Esophagus muscularis mucosa (tissue), 4 donors: ENCODE measurements around the gene CRISPLD2. TPM values are rescaled to one million over a fixed set of nuclear protein-coding genes. Genes with fewer than 3 reads are reported as not detected.

Experiments used
- DNase-seq: peaks from one replicate; pipeline ENCODE4 v3.0.0-alpha.2; 2017; ENCODE audit errors: extremely low spot score
- H3K27ac ChIP-seq, 4 donors: fragments of 200-600 bp; sonication (generic); replicated peaks in 1 of 4; 1 replicate in 3 of 4; 2 replicates in 1 of 4; pipeline ENCODE4 v1.5.1; 2016 to 2019; ENCODE audit warnings: mild to moderate bottlenecking in 1 of 4
- H3K27me3 ChIP-seq, 4 donors: fragments of 200-600 bp; sonication (generic); one replicate each; pipeline versions ENCODE4 v1.5.1 to v1.6.0; 2016 to 2019
- H3K36me3 ChIP-seq, 4 donors: fragments of 200-600 bp; sonication (generic); one replicate each; pipeline ENCODE4 v1.5.1; 2016 to 2019
- H3K4me1 ChIP-seq, 4 donors: fragments of 200-600 bp; sonication (generic); one replicate each; pipeline ENCODE4 v1.5.1; 2016 to 2019
- H3K4me3 ChIP-seq, 4 donors: fragments of 200-600 bp; sonication (generic); 1 replicate in 2 of 4; 2 replicates in 2 of 4; pipeline ENCODE4 v1.5.1; 2016 to 2019; ENCODE audit warnings: mild to moderate bottlenecking in 4 of 4, moderate library complexity in 1 of 4
- H3K9me3 ChIP-seq, 4 donors: fragments of 200-600 bp; sonication (generic); 1 replicate in 3 of 4; 2 replicates in 1 of 4; pipeline ENCODE4 v1.5.1; 2016 to 2019
- CTCF ChIP-seq, 3 experiments: fragments of 200-600 bp in 2 of 3; fragments of 450-650 bp in 1 of 3; sonication (generic) in 2 of 3; IDR thresholded peaks; one replicate each; pipeline ENCODE4 v1.5.1; 2017 to 2019; ENCODE audit warnings: antibody characterized with exemption in 3 of 3, mild to moderate bottlenecking in 2 of 3, moderate library complexity in 1 of 3
- EP300 ChIP-seq: sonication (generic); formaldehyde crosslinking; IDR thresholded peaks from one replicate; pipeline ENCODE4 v1.6.1; 2017; ENCODE audit warnings: antibody characterized with exemption
- POLR2A ChIP-seq: fragments of 450-650 bp; IDR thresholded peaks from one replicate; pipeline ENCODE4 v1.6.1; 2017; ENCODE audit warnings: antibody characterized with exemption, moderate library complexity, mild to moderate bottlenecking, low read depth
- POLR2AphosphoS5 ChIP-seq, 2 donors: sonication (generic); formaldehyde crosslinking; IDR thresholded peaks; one replicate each; pipeline ENCODE4 v1.6.1; 2017; ENCODE audit warnings: antibody characterized with exemption in 2 of 2
- WGBS: methylation state at CpG from one replicate; pipeline ENCODE4 v1.1.5; 2018; 5-methylcytosine and 5-hydroxymethylcytosine counted together
- intact Hi-C: fragments of 100-400 bp; cut with DNase I; formaldehyde crosslinking; loops from one replicate; pipeline ENCODE4 v1.15.1; 2023
- total RNA-seq, 4 donors: library from RNA; depleted of rRNA; stranded (reverse); fragments of >200 nt; gene quantifications; one replicate each; pipeline versions ENCODE4 v1.1.0 to v1.2.1, GENCODE V29; 2016

The CRISPLD2 gene
- total RNA-seq, 4 donors from 2014 or later = 230 to 568 (median 289) TPM

GRCh38 chr16:84878770-84879169 lies 59.0 kb downstream of the CRISPLD2 start:
- H3K27ac ChIP-seq = no peak overlapping the region
- H3K27me3 ChIP-seq = no peaks in the 10 kb centered on the region
- peaks cover 0 to 37% (median 28%) of the 10 kb centered on the region in 4 donors for H3K4me1 ChIP-seq
- intact Hi-C loops = no loop called here
- no peak overlapping the region for H3K4me3 ChIP-seq
- H3K9me3 ChIP-seq = no peaks in the 10 kb centered on the region
- peaks cover 38 to 100% (median 75%) of the 10 kb centered on the region in 4 donors for H3K36me3 ChIP-seq
- WGBS = 95% methylated on average over 5 of the region's 5 CpGs
- no peak for DNase-seq
- TF ChIP-seq POLR2AphosphoS5 (IDR thresholded peaks at IDR 0.05) (no peak), EP300 (no peak), POLR2A (no peak), CTCF (IDR thresholded peaks at IDR 0.05) (no peak)

GRCh38 chr16:84879569-84880487 lies 60.0 kb downstream of the CRISPLD2 start:
- TF ChIP-seq POLR2AphosphoS5 (IDR thresholded peaks at IDR 0.05) = no peak
- no peak for DNase-seq
- Histone ChIP-seq H3K27ac (peak overlapping the region in 3 of 4 donors; percentile 9 to 28 (median 13)), H3K36me3 (peaks cover 28 to 100% (median 76%) of the 10 kb centered on the region in 4 donors), H3K4me1 (peaks cover 3 to 41% (median 33%) of the 10 kb centered on the region in 4 donors), H3K4me3 (no peak overlapping the region), H3K27me3 (no peaks in the 10 kb centered on the region), H3K9me3 (no peaks in the 10 kb centered on the region)
- 81% methylated on average over 11 of the region's 11 CpGs for WGBS
- intact Hi-C loops = no loop called here

GRCh38 chr16:84881702-84882521 lies 62.1 kb downstream of the CRISPLD2 start:
- 63% methylated on average over 8 of the region's 8 CpGs for WGBS

GRCh38 chr16:84883301-84883700 lies 63.5 kb downstream of the CRISPLD2 start:
- Histone ChIP-seq H3K36me3 (peaks cover 24 to 98% (median 80%) of the 10 kb centered on the region in 4 donors), H3K27ac (peak overlapping the region in 2 of 4 donors; percentile 18 to 47), H3K27me3 (no peaks in the 10 kb centered on the region), H3K4me1 (peaks cover 7 to 49% (median 40%) of the 10 kb centered on the region in 4 donors), H3K9me3 (no peaks in the 10 kb centered on the region), H3K4me3 (no peak overlapping the region)
- TF ChIP-seq POLR2A (no peak), EP300 (no peak), POLR2AphosphoS5 (IDR thresholded peaks at IDR 0.05) (no peak), CTCF (IDR thresholded peaks at IDR 0.05) (no peak)
- intact Hi-C loops = no loop called here
- no peak for DNase-seq
- WGBS = 83% methylated on average over 9 of the region's 9 CpGs

More at GRCh38 chr16:84881702-84882521, 62.1 kb downstream of the CRISPLD2 start:
- peak; percentile 21 to 37 for TF ChIP-seq POLR2AphosphoS5 (IDR thresholded peaks at IDR 0.05)
- TF ChIP-seq EP300 = no peak
- H3K27me3 ChIP-seq = no peaks in the 10 kb centered on the region
- intact Hi-C loops = no loop called here
- H3K4me3 ChIP-seq = no peak overlapping the region
- no peaks in the 10 kb centered on the region for H3K9me3 ChIP-seq
- H3K36me3 ChIP-seq = peaks cover 18 to 98% (median 77%) of the 10 kb centered on the region in 4 donors
- H3K4me1 ChIP-seq = peaks cover 7 to 49% (median 40%) of the 10 kb centered on the region in 4 donors
- DNase-seq = no peak
- H3K27ac ChIP-seq = peak overlapping the region; percentile 28 to 58 (median 46)

- H3K4me3 ChIP-seq = no peak overlapping the region
- intact Hi-C loops = no loop called here
- no peaks in the 10 kb centered on the region for H3K27me3 ChIP-seq
- peaks cover 33 to 98% (median 81%) of the 10 kb centered on the region in 4 donors for H3K36me3 ChIP-seq
- WGBS = 79% methylated on average over 6 of the region's 6 CpGs
- peaks cover 7 to 49% (median 40%) of the 10 kb centered on the region in 4 donors for H3K4me1 ChIP-seq
- peak overlapping the region; percentile 26 to 54 (median 46) for H3K27ac ChIP-seq
- H3K9me3 ChIP-seq = no peaks in the 10 kb centered on the region
- no peak for DNase-seq
- no peak for TF ChIP-seq POLR2AphosphoS5 (IDR thresholded peaks at IDR 0.05)
- no peak for TF ChIP-seq CTCF (IDR thresholded peaks at IDR 0.05)
- no peak for TF ChIP-seq POLR2A
- no peak for TF ChIP-seq EP300
Observed at GRCh38 chr16:84884246-84884595, 64.4 kb downstream of the CRISPLD2 start.
